Measurements from ENCODE around the gene MCC.

The MCC gene

DNA sequence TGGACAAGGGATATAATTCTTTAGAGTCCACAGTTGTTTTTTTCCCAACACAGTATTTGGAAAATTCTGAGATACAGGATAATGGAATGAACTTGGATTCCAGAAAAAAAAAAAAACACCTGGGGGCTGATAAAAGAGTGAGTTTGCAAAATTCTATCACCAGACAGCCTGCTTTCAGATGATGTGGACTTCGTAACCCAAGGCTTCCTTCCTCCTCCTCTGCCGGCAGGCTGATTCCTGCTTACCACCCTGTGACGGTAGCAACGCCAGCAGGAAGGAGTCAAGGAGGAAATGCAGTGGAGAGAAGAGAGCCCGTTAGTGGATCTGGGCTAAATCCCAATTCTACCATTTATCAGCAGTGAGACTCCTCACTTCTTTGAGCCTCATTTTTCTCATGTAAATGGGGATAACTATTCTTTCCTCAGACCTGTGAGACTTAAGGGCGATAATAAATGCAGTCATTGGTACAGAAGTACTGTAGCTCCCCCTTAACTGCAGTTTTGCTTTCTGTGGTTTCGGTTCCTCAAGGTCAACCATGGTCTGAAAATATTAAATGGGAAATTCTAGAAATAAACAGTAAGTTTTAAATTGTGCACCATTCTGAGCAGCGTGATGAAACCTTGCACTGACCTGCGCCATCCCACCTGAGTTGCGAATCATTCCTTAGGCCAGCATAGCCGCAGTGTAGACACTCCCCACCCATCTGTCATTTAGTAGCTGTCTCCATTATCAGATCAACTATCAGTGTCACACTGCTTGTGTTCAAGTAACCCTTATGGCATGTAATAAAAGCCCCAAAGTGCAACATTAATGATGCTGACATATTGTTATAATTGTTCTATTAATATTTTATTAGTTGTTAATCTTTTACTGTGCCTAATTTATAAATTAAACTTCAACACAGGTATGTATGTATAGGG lies 440.3 kb downstream of the MCC start:
- TF ChIP-seq, protein P1, sequence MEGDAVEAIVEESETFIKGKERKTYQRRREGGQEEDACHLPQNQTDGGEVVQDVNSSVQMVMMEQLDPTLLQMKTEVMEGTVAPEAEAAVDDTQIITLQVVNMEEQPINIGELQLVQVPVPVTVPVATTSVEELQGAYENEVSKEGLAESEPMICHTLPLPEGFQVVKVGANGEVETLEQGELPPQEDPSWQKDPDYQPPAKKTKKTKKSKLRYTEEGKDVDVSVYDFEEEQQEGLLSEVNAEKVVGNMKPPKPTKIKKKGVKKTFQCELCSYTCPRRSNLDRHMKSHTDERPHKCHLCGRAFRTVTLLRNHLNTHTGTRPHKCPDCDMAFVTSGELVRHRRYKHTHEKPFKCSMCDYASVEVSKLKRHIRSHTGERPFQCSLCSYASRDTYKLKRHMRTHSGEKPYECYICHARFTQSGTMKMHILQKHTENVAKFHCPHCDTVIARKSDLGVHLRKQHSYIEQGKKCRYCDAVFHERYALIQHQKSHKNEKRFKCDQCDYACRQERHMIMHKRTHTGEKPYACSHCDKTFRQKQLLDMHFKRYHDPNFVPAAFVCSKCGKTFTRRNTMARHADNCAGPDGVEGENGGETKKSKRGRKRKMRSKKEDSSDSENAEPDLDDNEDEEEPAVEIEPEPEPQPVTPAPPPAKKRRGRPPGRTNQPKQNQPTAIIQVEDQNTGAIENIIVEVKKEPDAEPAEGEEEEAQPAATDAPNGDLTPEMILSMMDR (conservative IDR thresholded peaks at IDR 0.05) = no peak
- no peak for TF ChIP-seq ZFX (IDR thresholded peaks at IDR 0.05)
- no peak overlapping the region for H3K27ac ChIP-seq

- TF ChIP-seq ZFX (IDR thresholded peaks at IDR 0.05) = no peak
- TF ChIP-seq, protein P1 (conservative IDR thresholded peaks at IDR 0.05) = no peak
- H3K27ac ChIP-seq = no peak overlapping the region
Observed at GRCh38 chr5:113047234-113047633, 441.0 kb downstream of the MCC start.

DNA sequence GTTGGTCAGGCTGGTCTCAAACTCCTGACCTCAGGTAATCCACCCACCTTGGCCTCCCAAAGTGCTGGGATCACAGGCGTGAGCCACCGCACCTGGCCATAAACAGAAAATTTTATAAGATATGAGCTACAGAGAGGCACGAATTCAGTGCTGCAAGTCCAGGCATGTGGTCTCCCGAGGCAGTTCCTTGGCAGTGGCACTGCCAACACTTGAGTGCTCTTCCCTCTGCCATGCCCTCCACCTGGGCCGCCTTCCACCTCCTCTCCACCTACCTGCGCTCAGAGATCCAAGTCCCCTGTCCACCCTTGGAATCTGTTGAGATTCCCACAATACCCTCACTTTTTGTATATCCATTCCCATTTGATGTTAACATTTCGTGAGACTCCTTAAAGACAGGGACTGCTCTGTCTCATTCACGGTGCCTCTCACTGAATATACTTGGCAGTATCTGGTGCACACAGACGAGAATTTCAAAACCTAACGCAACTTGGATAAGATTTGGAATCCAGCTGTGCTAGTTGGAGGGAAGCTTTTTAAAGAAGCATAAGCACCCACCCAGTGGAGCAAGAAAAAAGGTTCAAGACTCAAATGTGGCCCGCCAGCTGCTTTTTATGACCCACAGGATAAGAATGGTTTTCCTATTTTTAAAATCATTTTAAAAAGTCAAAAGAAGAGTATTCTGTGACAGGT lies 443.3 kb downstream of the MCC start:
- TF ChIP-seq ZFX (IDR thresholded peaks at IDR 0.05) = no peak
- TF ChIP-seq, protein P1 (conservative IDR thresholded peaks at IDR 0.05) = no peak
- H3K27ac ChIP-seq = no peak overlapping the region

- H3K27ac ChIP-seq = no peak overlapping the region
- TF ChIP-seq, protein P1 (conservative IDR thresholded peaks at IDR 0.05) = peak; percentile 43
- TF ChIP-seq ZFX (IDR thresholded peaks at IDR 0.05) = no peak
Observed at GRCh38 chr5:113043491-113043931, 444.7 kb downstream of the MCC start.

DNA sequence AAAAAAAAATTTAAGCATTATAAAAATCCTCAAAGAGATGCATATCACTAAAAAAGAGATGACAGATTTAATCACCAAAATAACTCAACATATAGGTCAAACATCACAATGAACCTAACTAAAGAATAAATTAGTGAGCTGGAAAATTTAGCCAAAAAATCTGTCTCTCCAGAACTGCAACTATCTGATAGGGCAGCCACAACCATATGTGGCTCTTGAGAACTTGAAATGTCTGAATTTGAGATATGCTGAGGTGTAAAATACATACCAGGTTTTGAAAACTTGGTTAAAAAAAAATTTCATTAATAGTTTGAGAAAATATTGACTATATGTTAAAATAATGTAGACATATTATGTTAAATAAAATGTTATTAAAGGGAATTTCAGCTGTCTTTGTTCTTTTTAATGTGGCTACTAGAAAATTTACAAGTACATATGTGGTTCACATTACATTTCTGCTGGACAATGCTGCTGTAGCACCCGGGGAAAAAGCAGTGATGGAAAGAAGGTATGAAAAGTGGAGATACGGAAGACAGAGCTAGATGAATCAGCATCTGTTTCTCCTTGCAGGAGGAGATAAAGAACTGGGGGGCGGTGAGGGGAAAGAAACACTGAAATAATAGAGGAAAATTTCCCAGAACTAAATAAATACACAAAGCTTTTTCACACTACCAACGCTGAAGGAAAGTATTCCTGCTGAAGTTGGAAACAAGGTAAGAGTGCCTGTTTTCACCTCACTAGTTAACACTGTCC lies 445.6 kb downstream of the MCC start:
- H3K27ac ChIP-seq = no peak overlapping the region
- TF ChIP-seq, protein P1 (conservative IDR thresholded peaks at IDR 0.05) = no peak
- TF ChIP-seq ZFX (IDR thresholded peaks at IDR 0.05) = no peak

DNA sequence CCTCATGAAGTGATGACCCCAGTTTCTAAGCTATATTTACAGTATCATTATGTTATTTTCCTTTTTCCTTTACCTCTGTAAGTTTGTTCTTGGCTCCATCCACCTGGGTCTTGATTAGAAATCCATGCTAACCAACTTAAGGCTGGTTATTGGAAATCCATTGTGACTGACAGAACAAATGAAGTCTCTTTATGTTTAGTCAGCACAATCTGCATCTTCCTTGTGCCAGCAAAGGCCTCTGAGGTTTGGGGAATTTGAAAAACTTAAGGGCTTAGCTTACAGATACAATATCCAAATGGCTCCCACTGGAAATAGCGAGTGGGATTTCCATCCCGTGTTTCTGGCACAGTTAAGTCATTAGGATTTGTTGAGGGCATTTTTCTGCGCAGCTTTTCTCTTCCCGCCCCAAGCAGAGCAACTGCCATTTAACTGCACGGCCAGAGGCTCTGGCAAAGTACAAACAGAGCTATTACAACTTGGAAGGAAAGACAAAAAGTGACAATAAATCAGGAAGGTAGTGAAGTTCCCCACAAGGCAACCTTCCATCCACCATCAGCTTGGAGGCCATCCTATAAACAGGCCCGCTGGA lies 447.5 kb downstream of the MCC start:
- TF ChIP-seq ZFX (IDR thresholded peaks at IDR 0.05) = no peak
- H3K27ac ChIP-seq = no peak overlapping the region

- TF ChIP-seq, protein P1 (conservative IDR thresholded peaks at IDR 0.05) = no peak
- no peak for TF ChIP-seq ZFX (IDR thresholded peaks at IDR 0.05)
- H3K27ac ChIP-seq = no peak overlapping the region
Observed at GRCh38 chr5:113039934-113040285, 448.3 kb downstream of the MCC start.
